Neural progenitor cell (in vitro differentiated cells): ENCODE results near the gene PTPRT. TPM values are rescaled to one million over a fixed set of nuclear protein-coding genes. Genes with fewer than 3 reads are reported as not detected.

ENCODE experiments used
- DNase-seq: peaks from one replicate; pipeline ENCODE4 v3.0.0-alpha.2; 2016; ENCODE audit warnings: low spot score
- H2AFZ ChIP-seq: fragments of 200-600 bp; sonication (generic); replicated peaks from 2 replicates; pipeline ENCODE4 v1.6.1; 2016; ENCODE audit warnings: antibody characterized with exemption
- H3F3A ChIP-seq: fragments of 200-600 bp; sonication (generic); 2 replicates; pipeline ENCODE4 v1.6.1; 2016; ENCODE audit warnings: antibody characterized with exemption, low read depth
- H3K27ac ChIP-seq: fragments of 200-600 bp; sonication (generic); 2 replicates; pipeline ENCODE4 v1.5.1; 2016; ENCODE audit warnings: mild to moderate bottlenecking
- H3K27me3 ChIP-seq: fragments of 200-600 bp; sonication (generic); 2 replicates; pipeline ENCODE4 v1.6.1; 2016; ENCODE audit warnings: mild to moderate bottlenecking, moderate library complexity
- H3K36me3 ChIP-seq: fragments of 200-600 bp; sonication (generic); 2 replicates; pipeline ENCODE4 v1.5.1; 2016
- H3K4me1 ChIP-seq: fragments of 200-600 bp; sonication (generic); 2 replicates; pipeline ENCODE4 v1.6.1; 2016; ENCODE audit warnings: mixed run types
- H3K4me2 ChIP-seq: fragments of 200-600 bp; sonication (generic); 2 replicates; pipeline ENCODE4 v1.6.1; 2016
- H3K4me3 ChIP-seq: fragments of 200-600 bp; sonication (generic); 2 replicates; pipeline ENCODE4 v1.5.1; 2016
- H3K79me2 ChIP-seq: fragments of 200-600 bp; sonication (generic); 2 replicates; pipeline ENCODE4 v1.6.1; 2016; ENCODE audit warnings: low read depth
- H3K9ac ChIP-seq: fragments of 200-600 bp; sonication (generic); 2 replicates; pipeline ENCODE4 v1.6.1; 2016
- H3K9me3 ChIP-seq: fragments of 200-600 bp; sonication (generic); 2 replicates; pipeline ENCODE4 v1.5.1; 2016; ENCODE audit warnings: low read depth
- H4K20me1 ChIP-seq: fragments of 200-600 bp; sonication (generic); 2 replicates; pipeline ENCODE4 v1.6.1; 2016; ENCODE audit warnings: low read depth
- H3K27ac Mint-ChIP-seq: 3 replicates; pipeline ENCODE4 v1.8.0; 2021; ENCODE audit warnings: mixed read lengths
- H3K27me3 Mint-ChIP-seq: 2 replicates; pipeline ENCODE4 v1.8.0; 2022; ENCODE audit warnings: low read depth, mild to moderate bottlenecking, inconsistent platforms, moderate library complexity, mixed read lengths; ENCODE audit not compliant: insufficient read depth
- H3K36me3 Mint-ChIP-seq: 3 replicates; pipeline ENCODE4 v1.8.0; 2021; ENCODE audit warnings: mixed read lengths
- H3K4me1 Mint-ChIP-seq: 3 replicates; pipeline ENCODE4 v1.8.0; 2021; ENCODE audit warnings: mixed read lengths
- H3K4me3 Mint-ChIP-seq: 3 replicates; pipeline ENCODE4 v1.8.0; 2021; ENCODE audit warnings: mild to moderate bottlenecking, moderate library complexity, mixed read lengths
- H3K9me3 Mint-ChIP-seq: 3 replicates; pipeline ENCODE4 v1.8.0; 2020; ENCODE audit warnings: mixed read lengths
- EZH2 ChIP-seq: fragments of 200-600 bp; sonication (generic); IDR thresholded peaks from 2 replicates; pipeline ENCODE4 v1.6.1; 2017; ENCODE audit warnings: antibody characterized with exemption, mild to moderate bottlenecking, moderate library complexity
- EZH2phosphoT487 ChIP-seq: fragments of 200-600 bp; sonication (generic); IDR thresholded peaks from 2 replicates; pipeline ENCODE4 v1.6.1; 2017; ENCODE audit warnings: antibody characterized with exemption
- total RNA-seq: library from RNA; depleted of rRNA; stranded (reverse); fragments of >200 nt; gene quantifications from 2 replicates; pipeline ENCODE4 v1.2.3, GENCODE V29; 2015; ENCODE audit warnings: low replicate concordance
- TF ChIP-seq, protein P1 (sequence below): fragments of 200-600 bp; sonication (generic); IDR thresholded peaks from 2 replicates; pipeline ENCODE4 v1.5.1; 2017; ENCODE audit warnings: antibody characterized with exemption, mild to moderate bottlenecking

PTPRT gene
- total RNA-seq, 1 donor from 2014 or later = 1.1 TPM

DNA sequence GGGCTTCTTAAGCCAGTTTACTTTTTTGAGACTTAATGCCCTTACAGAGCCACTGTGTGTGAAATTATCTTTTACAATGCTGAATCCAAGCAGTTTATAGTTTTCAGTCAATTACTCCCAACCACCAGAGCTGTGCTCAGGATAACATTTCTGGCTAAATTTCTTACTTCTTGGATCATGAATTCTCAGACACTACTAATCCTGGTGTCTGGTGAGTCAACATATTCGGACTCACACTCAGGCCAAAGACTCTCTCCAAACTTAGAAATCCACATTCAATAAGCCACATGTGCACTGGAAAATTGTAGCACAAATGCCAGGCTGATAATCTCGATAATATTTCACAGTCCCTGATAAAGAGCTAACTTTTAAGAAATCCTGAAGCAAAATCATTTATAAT, 49.0 kb downstream of the PTPRT start:
- H4K20me1 ChIP-seq = no peaks in the 10 kb centered on the region
- H3K4me1 ChIP-seq = no peaks in the 10 kb centered on the region
- H3K79me2 ChIP-seq = no peaks in the 10 kb centered on the region
- no peak for DNase-seq
- no peaks in the 10 kb centered on the region for H3K36me3 ChIP-seq
- H3F3A ChIP-seq = no peaks in the 10 kb centered on the region
- Mint-ChIP-seq H3K36me3 (no peaks in the 10 kb centered on the region), H3K27me3 (peaks cover 3% of the 10 kb centered on the region), H3K4me1 (peaks cover 4% of the 10 kb centered on the region), H3K4me3 (no peak overlapping the region), H3K9me3 (no peaks in the 10 kb centered on the region), H3K27ac (no peak overlapping the region)
- H2AFZ ChIP-seq = no peak overlapping the region
- no peaks in the 10 kb centered on the region for H3K9me3 ChIP-seq
- H3K9ac ChIP-seq = no peak overlapping the region
- no peak overlapping the region for H3K4me3 ChIP-seq
- TF ChIP-seq EZH2phosphoT487 (no peak), EZH2 (no peak)
- TF ChIP-seq, protein P1, sequence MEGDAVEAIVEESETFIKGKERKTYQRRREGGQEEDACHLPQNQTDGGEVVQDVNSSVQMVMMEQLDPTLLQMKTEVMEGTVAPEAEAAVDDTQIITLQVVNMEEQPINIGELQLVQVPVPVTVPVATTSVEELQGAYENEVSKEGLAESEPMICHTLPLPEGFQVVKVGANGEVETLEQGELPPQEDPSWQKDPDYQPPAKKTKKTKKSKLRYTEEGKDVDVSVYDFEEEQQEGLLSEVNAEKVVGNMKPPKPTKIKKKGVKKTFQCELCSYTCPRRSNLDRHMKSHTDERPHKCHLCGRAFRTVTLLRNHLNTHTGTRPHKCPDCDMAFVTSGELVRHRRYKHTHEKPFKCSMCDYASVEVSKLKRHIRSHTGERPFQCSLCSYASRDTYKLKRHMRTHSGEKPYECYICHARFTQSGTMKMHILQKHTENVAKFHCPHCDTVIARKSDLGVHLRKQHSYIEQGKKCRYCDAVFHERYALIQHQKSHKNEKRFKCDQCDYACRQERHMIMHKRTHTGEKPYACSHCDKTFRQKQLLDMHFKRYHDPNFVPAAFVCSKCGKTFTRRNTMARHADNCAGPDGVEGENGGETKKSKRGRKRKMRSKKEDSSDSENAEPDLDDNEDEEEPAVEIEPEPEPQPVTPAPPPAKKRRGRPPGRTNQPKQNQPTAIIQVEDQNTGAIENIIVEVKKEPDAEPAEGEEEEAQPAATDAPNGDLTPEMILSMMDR = no peak
- no peak overlapping the region for H3K4me2 ChIP-seq
- no peaks in the 10 kb centered on the region for H3K27me3 ChIP-seq
- no peak overlapping the region for H3K27ac ChIP-seq

- TF ChIP-seq EZH2 (no peak), EZH2phosphoT487 (no peak)
- TF ChIP-seq, protein P1 = no peak
Observed at GRCh38 chr20:43138061-43138770, 51.5 kb downstream of the PTPRT start.

GRCh38 chr20:43137160-43137559, 52.5 kb downstream of the PTPRT start:
- TF ChIP-seq EZH2 (no peak), EZH2phosphoT487 (no peak)
- TF ChIP-seq, protein P1 = no peak
- Histone ChIP-seq H3F3A (no peaks in the 10 kb centered on the region), H3K9ac (no peak overlapping the region), H2AFZ (no peak overlapping the region), H3K4me3 (no peak overlapping the region), H3K9me3 (no peaks in the 10 kb centered on the region), H3K36me3 (no peaks in the 10 kb centered on the region), H3K4me1 (no peaks in the 10 kb centered on the region), H3K27me3 (no peaks in the 10 kb centered on the region), H3K27ac (no peak overlapping the region), H3K4me2 (no peak overlapping the region), H4K20me1 (no peaks in the 10 kb centered on the region), H3K79me2 (no peaks in the 10 kb centered on the region)
- DNase-seq = no peak
- no peak overlapping the region for H3K27ac Mint-ChIP-seq
- peaks cover 4% of the 10 kb centered on the region for H3K4me1 Mint-ChIP-seq
- no peak overlapping the region for H3K4me3 Mint-ChIP-seq
- H3K9me3 Mint-ChIP-seq = no peaks in the 10 kb centered on the region
- H3K36me3 Mint-ChIP-seq = no peaks in the 10 kb centered on the region
- peaks cover 2% of the 10 kb centered on the region for H3K27me3 Mint-ChIP-seq

More at GRCh38 chr20:43138061-43138770, 51.5 kb downstream of the PTPRT start:
- H3K36me3 ChIP-seq = no peaks in the 10 kb centered on the region
- Mint-ChIP-seq H3K9me3 (no peaks in the 10 kb centered on the region), H3K36me3 (no peaks in the 10 kb centered on the region), H3K27me3 (peaks cover 2% of the 10 kb centered on the region), H3K27ac (peak overlapping the region; percentile 9), H3K4me1 (peaks cover 4% of the 10 kb centered on the region), H3K4me3 (no peak overlapping the region)
- H3K4me2 ChIP-seq = no peak overlapping the region
- H3K79me2 ChIP-seq = no peaks in the 10 kb centered on the region
- H4K20me1 ChIP-seq = no peaks in the 10 kb centered on the region
- no peak overlapping the region for H2AFZ ChIP-seq
- no peak overlapping the region for H3K9ac ChIP-seq
- no peak for DNase-seq
- no peak overlapping the region for H3K27ac ChIP-seq
- no peaks in the 10 kb centered on the region for H3K4me1 ChIP-seq
- H3F3A ChIP-seq = no peaks in the 10 kb centered on the region
- no peaks in the 10 kb centered on the region for H3K9me3 ChIP-seq
- no peaks in the 10 kb centered on the region for H3K27me3 ChIP-seq
- H3K4me3 ChIP-seq = no peak overlapping the region
